H1 (cell line): ENCODE measurements around the gene ZCCHC9. TPM values are rescaled to one million over a fixed set of nuclear protein-coding genes. Genes with fewer than 3 reads are reported as not detected.

Experiments
- JUN ChIP-seq: IDR thresholded peaks from 2 replicates; pipeline ENCODE4 v1.6.1; 2011; ENCODE audit warnings: low read depth, mild to moderate bottlenecking, improper control_type of control experiment, low read length
- PHF8 ChIP-seq: fragments of 200-600 bp; sonication (generic); conservative IDR thresholded peaks from 2 replicates; pipeline ENCODE4 v1.7.1; 2012; ENCODE audit warnings: low read depth, mild to moderate bottlenecking, inconsistent platforms, low read length, moderate library complexity
- polyA plus RNA-seq, 7 experiments: library from polyadenylated mRNA; depleted of rRNA in 3 of 7; stranded (reverse) in 5 of 7; unstranded in 2 of 7; fragments of >200 nt in 5 of 7; fragments of 200-250 nt in 2 of 7; gene quantifications; 1 replicate in 5 of 7; 2 replicates in 1 of 7; 4 replicates in 1 of 7; pipeline versions ENCODE4 v1.2.1 to v1.2.3, GENCODE V29; 2011 to 2013; ENCODE audit warnings: missing spikeins in 2 of 7, mixed read lengths in 2 of 7
- total RNA-seq: library from RNA; stranded (reverse); fragmentation: NEBNext Ultra II Directional; extraction: Animal tissue kit (Norgen Biotek cat#: 25700); gene quantifications from 2 replicates; pipeline ENCODE4 v1.2.1, GENCODE V29; 2021
- TF ChIP-seq, protein P1 (sequence below): IDR thresholded peaks from 2 replicates; pipeline ENCODE4 v1.6.1; 2012; ENCODE audit warnings: inconsistent platforms
- TF ChIP-seq, protein P2 (sequence below): IDR thresholded peaks from 2 replicates; pipeline ENCODE4 v1.6.1; 2011; ENCODE audit warnings: low read depth, mild to moderate bottlenecking, low read length; ENCODE audit not compliant: insufficient read depth

The ZCCHC9 gene
- total and polyA plus RNA-seq, 2 of the 8 experiments (the other 6 are each of a cell fraction or from before 2014, with no cell fraction given) = 10.9 to 33.6 TPM

DNA sequence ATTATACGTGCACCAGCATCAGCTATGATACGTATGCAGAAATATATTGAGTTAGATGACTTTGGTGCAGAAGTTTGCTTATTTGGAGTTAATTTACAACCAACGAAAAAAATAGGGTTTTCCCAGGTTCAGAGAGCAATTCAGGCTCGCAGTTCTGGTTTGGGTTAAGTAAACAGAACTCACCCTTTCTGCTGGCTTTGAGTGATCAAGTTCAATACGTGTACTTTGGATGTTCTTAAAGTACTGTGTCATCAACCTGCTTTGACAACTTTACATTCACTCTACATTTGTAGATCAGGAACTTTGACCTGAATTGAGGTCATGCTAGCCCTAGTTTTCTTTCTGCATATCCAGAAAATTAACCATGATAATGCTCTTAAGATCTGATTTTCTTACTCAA, 51.8 kb downstream of the ZCCHC9 start (continued):
- TF ChIP-seq, protein P1, sequence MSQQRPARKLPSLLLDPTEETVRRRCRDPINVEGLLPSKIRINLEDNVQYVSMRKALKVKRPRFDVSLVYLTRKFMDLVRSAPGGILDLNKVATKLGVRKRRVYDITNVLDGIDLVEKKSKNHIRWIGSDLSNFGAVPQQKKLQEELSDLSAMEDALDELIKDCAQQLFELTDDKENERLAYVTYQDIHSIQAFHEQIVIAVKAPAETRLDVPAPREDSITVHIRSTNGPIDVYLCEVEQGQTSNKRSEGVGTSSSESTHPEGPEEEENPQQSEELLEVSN = no peak
- no peak for TF ChIP-seq PHF8
- no peak for TF ChIP-seq JUN
- TF ChIP-seq, protein P2, sequence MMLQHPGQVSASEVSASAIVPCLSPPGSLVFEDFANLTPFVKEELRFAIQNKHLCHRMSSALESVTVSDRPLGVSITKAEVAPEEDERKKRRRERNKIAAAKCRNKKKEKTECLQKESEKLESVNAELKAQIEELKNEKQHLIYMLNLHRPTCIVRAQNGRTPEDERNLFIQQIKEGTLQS = no peak
